HCT116 (cell line): Measurements from ENCODE around the gene FN3KRP.

Experiments
- ATF3 ChIP-seq: IDR thresholded peaks from 2 replicates; pipeline ENCODE4 v1.6.1; 2012
- CTCF ChIP-seq, 3 experiments: fragments of 200-600 bp in 1 of 3; sonication (generic) in 1 of 3; IDR thresholded peaks in 2 of 3; conservative IDR thresholded peaks in 1 of 3; 2 replicates each; pipeline ENCODE4 v1.5.1; 2012 to 2017; ENCODE audit warnings: low read depth in 2 of 3, low read length in 2 of 3, antibody characterized with exemption in 1 of 3, borderline replicate concordance in 1 of 3, control low read depth in 1 of 3, mild to moderate bottlenecking in 1 of 3, mixed read lengths in 1 of 3, mixed run types in 1 of 3, moderate library complexity in 1 of 3; ENCODE audit not compliant: insufficient read depth in 1 of 3
- EGR1 ChIP-seq: IDR thresholded peaks from 2 replicates; pipeline ENCODE4 v1.6.1; 2012; ENCODE audit warnings: low read depth
- EZH2 ChIP-seq: fragments of 200-600 bp; sonication (generic); IDR thresholded peaks from 2 replicates; pipeline ENCODE4 v1.6.1; 2017; ENCODE audit warnings: antibody characterized with exemption, mixed run types
- MAX ChIP-seq: IDR thresholded peaks from 2 replicates; pipeline ENCODE4 v1.6.1; 2012
- POLR2A ChIP-seq: IDR thresholded peaks from 2 replicates; pipeline ENCODE4 v1.7.0; 2011; ENCODE audit warnings: borderline replicate concordance; ENCODE audit not compliant: insufficient read depth, insufficient read length; ENCODE audit errors: extremely low read depth
- POLR2AphosphoS5 ChIP-seq: IDR thresholded peaks from 2 replicates; pipeline ENCODE4 v1.6.1; 2011; ENCODE audit warnings: mild to moderate bottlenecking, low read depth, low read length, moderate library complexity
- RAD21 ChIP-seq: IDR thresholded peaks from 2 replicates; pipeline ENCODE4 v1.6.1; 2012; ENCODE audit warnings: low read depth, mild to moderate bottlenecking
- SP1 ChIP-seq: IDR thresholded peaks from 2 replicates; pipeline ENCODE4 v1.6.1; 2012; ENCODE audit warnings: low read depth
- YY1 ChIP-seq: IDR thresholded peaks from 2 replicates; pipeline ENCODE4 v1.6.1; 2011; ENCODE audit warnings: low read length, low read depth, moderate library complexity, mild to moderate bottlenecking; ENCODE audit not compliant: insufficient replicate concordance; ENCODE audit errors: extremely low read depth
- ZFX ChIP-seq: fragments of 450-650 bp; IDR thresholded peaks from 2 replicates; pipeline ENCODE4 v1.6.1; 2017
- ZNF274 ChIP-seq: fragments of 200-500 bp; sonication (Bioruptor generic); IDR thresholded peaks from 2 replicates; pipeline ENCODE4 v1.6.1; 2014; ENCODE audit warnings: mild to moderate bottlenecking, low read depth, low read length, inconsistent platforms

GRCh38 chr17:82693168-82693867 lies 23.2 kb upstream of the FN3KRP start:
- TF ChIP-seq MAX (no peak), ATF3 (no peak), POLR2A (no peak), ZNF274 (no peak), CTCF (IDR thresholded peaks at IDR 0.05 in 2 of 3, conservative IDR thresholded peaks at IDR 0.05 in 1 of 3; ENCODE audit: borderline replicate concordance in 1 of 3, insufficient read depth in 1 of 3, low read depth in 2 of 3, low read length in 2 of 3) (no peak), POLR2AphosphoS5 (no peak), YY1 (no peak), SP1 (no peak), EZH2 (no peak), ZFX (no peak), RAD21 (no peak), EGR1 (no peak)
